Cardiac ventricle fibroblast (primary cell): Measurements from ENCODE around the gene EIF1AY. TPM values are rescaled to one million over a fixed set of nuclear protein-coding genes. Genes with fewer than 3 reads are reported as not detected.

Experiments used
- total RNA-seq: library from RNA; depleted of rRNA; stranded (reverse); fragments of >200 nt; gene quantifications from 2 replicates; pipeline ENCODE4 v1.2.3, GENCODE V29; 2015

Gene EIF1AY
- total RNA-seq = 7.9 and 14.9 TPM in 2 replicates

GRCh38 chrY:20575531-20576121, at the start of gene EIF1AY:
Gene EIF1AY, plus strand, starts transcription at chrY:20575776. Its CDS starts 96 bp downstream, at chrY:20575872.

Other genes with a start within 250 kb of the EIF1AY start
- not detected in 2 replicates for gene RPS4Y2, start 180.3 kb downstream of the EIF1AY start, total RNA-seq